Breast epithelium (tissue), 3 donors: ENCODE measurements around the gene GULP1.

Experiments
- CTCF ChIP-seq, 3 donors: fragments of 450-650 bp; IDR thresholded peaks; one replicate each; pipeline ENCODE4 v1.5.1; 2016 to 2017; ENCODE audit warnings: antibody characterized with exemption in 3 of 3, mild to moderate bottlenecking in 3 of 3, moderate library complexity in 3 of 3
- POLR2A ChIP-seq: fragments of 450-650 bp; IDR thresholded peaks from one replicate; pipeline ENCODE4 v1.6.1; 2016; ENCODE audit warnings: antibody characterized with exemption, mild to moderate bottlenecking, moderate library complexity
- POLR2AphosphoS5 ChIP-seq, 3 donors: sonication (generic); formaldehyde crosslinking; IDR thresholded peaks; one replicate each; pipeline ENCODE4 v1.6.1; 2017; ENCODE audit warnings: antibody characterized with exemption in 3 of 3

- TF ChIP-seq CTCF (IDR thresholded peaks at IDR 0.05) (no peak), POLR2A (no peak), POLR2AphosphoS5 (IDR thresholded peaks at IDR 0.05) (no peak)
These were observed 232.2 kb downstream of the GULP1 start for GRCh38 chr2:188523919-188524318.
